ENCODE measurements around the gene ZBTB11.
"Not testable (repeated sequence)": the region's sequence is repeated elsewhere in the genome, so short reads cannot be mapped to it uniquely, and the experiment has no call there.

The ZBTB11 gene

GRCh38 chr3:101619734-101620133 is 57.2 kb downstream of the ZBTB11 start:
- in situ Hi-C loops (cut with MboI; ENCODE audit: low sequenced_read_pairs) = no loop called here

- in situ Hi-C loops (cut with MboI; ENCODE audit: low sequenced_read_pairs) = no loop called here
These were observed 58.2 kb downstream of the ZBTB11 start for GRCh38 chr3:101618726-101619125.

- in situ Hi-C loops (cut with MboI; ENCODE audit: low sequenced_read_pairs) = no loop called here
These were observed 59.5 kb downstream of the ZBTB11 start for GRCh38 chr3:101617478-101617877.

- in situ Hi-C loops (cut with MboI; ENCODE audit: low sequenced_read_pairs) = no loop called here
These were observed 61.4 kb downstream of the ZBTB11 start for GRCh38 chr3:101615525-101615924.

- in situ Hi-C loops (cut with MboI; ENCODE audit: low sequenced_read_pairs) = not testable (repeated sequence)
These were observed 63.9 kb downstream of the ZBTB11 start for GRCh38 chr3:101613014-101613413.

- in situ Hi-C loops (cut with MboI; ENCODE audit: low sequenced_read_pairs) = no loop called here
These were observed 65.9 kb downstream of the ZBTB11 start for GRCh38 chr3:101611023-101611422.

- in situ Hi-C loops (cut with MboI; ENCODE audit: low sequenced_read_pairs) = not testable (repeated sequence)
These were observed 71.5 kb downstream of the ZBTB11 start for GRCh38 chr3:101605398-101605797.

GRCh38 chr3:101603184-101603583 is 73.7 kb downstream of the ZBTB11 start:
- in situ Hi-C loops (cut with MboI; ENCODE audit: low sequenced_read_pairs) = no loop called here

GRCh38 chr3:101602731-101603130 is 74.2 kb downstream of the ZBTB11 start:
- in situ Hi-C loops (cut with MboI; ENCODE audit: low sequenced_read_pairs) = no loop called here
